ENCODE results near the gene NAV2. TPM values are rescaled to one million over a fixed set of nuclear protein-coding genes. Genes with fewer than 3 reads are reported as not detected.

NAV2 gene
- total RNA-seq, 3 donors from 2014 or later: 21.9 to 65.9 (median 30.9) TPM

DNA sequence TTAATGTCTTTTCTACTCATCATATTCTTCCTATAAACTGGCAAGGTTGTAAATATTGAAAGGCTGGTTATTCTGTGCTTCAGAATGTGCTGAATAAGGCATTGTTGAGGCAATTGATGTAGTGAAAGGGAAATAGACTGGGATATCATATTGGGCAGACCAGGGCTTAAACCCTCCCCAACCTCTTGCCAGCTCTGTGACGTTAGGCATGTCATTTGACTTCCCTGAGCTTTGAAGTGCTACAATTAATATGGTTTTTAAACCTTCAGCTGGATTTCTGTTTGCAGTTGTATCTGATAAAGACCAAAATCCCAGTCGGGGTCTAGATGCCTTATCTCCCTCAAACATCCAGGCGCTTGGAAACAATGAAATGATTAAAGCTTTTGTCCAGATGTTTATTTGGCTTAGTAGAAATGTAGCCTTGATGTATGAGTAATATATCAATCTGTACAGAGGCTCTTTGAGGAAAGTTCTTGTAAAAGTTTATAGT, 239.5 kb downstream of the NAV2 start:
- intact Hi-C loops (cut with DNase I, micrococcal nuclease): no loop called here
- DNase-seq: no peak
- no peaks in the 10 kb centered on the region for H3K9me3 ChIP-seq
- no peaks in the 10 kb centered on the region for H3K4me1 ChIP-seq (ENCODE audit: low read depth)
- H3K4me3 ChIP-seq: no peak overlapping the region
- no peaks in the 10 kb centered on the region for H3K36me3 ChIP-seq (ENCODE audit: low read depth)
- peak; percentile 45 for ATAC-seq
- TF ChIP-seq, protein P1, sequence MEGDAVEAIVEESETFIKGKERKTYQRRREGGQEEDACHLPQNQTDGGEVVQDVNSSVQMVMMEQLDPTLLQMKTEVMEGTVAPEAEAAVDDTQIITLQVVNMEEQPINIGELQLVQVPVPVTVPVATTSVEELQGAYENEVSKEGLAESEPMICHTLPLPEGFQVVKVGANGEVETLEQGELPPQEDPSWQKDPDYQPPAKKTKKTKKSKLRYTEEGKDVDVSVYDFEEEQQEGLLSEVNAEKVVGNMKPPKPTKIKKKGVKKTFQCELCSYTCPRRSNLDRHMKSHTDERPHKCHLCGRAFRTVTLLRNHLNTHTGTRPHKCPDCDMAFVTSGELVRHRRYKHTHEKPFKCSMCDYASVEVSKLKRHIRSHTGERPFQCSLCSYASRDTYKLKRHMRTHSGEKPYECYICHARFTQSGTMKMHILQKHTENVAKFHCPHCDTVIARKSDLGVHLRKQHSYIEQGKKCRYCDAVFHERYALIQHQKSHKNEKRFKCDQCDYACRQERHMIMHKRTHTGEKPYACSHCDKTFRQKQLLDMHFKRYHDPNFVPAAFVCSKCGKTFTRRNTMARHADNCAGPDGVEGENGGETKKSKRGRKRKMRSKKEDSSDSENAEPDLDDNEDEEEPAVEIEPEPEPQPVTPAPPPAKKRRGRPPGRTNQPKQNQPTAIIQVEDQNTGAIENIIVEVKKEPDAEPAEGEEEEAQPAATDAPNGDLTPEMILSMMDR (IDR thresholded peaks at IDR 0.05): no peak

DNA sequence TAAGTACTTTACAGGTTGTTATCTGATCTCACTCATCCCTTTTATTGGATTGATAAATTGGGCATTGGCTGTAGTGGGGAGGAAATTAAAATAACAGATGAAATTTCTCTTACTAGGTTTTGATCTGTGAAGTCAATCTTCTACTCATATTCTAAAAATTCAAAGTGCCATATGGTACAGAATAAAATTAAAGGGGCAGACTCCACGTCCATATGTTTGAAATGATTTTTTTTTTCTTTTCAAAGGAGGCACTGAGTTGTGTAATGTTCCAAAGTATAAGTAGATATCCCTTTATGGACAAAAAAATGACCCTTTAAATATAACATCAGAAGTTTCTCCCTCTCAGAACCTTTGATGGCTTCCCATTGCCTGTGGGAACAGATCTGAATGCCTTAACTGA, 240.3 kb downstream of the NAV2 start:
- no peak for DNase-seq
- no peak for ATAC-seq
- intact Hi-C loops (cut with DNase I, micrococcal nuclease): no loop called here
- Histone ChIP-seq H3K36me3 (ENCODE audit: low read depth) (no peaks in the 10 kb centered on the region), H3K4me1 (ENCODE audit: low read depth) (no peaks in the 10 kb centered on the region), H3K4me3 (no peak overlapping the region), H3K9me3 (no peaks in the 10 kb centered on the region)
- TF ChIP-seq, protein P1 (IDR thresholded peaks at IDR 0.05): no peak

DNA sequence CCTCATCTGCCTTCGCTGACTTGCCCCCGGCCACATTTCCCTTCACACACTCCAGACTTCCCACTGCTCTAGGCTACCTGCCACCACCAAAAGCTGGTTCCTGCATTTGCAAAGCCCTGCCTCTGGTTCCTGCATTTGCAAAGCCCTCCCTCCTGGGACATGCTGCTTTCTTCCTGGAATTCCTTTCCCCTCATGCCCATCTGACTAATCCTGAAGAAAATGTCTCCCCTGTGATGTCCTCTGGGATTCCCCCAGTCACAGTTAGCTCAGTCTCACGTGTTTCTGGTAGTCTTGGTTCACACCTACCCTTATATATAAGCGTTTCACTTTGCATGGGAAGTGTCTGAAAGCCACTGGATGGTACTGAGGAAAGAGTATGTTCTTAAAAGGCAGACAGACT, 240.7 kb downstream of the NAV2 start:
- DNase-seq (no peak), ATAC-seq (no peak)
- intact Hi-C loops (cut with DNase I, micrococcal nuclease): no loop called here

DNA sequence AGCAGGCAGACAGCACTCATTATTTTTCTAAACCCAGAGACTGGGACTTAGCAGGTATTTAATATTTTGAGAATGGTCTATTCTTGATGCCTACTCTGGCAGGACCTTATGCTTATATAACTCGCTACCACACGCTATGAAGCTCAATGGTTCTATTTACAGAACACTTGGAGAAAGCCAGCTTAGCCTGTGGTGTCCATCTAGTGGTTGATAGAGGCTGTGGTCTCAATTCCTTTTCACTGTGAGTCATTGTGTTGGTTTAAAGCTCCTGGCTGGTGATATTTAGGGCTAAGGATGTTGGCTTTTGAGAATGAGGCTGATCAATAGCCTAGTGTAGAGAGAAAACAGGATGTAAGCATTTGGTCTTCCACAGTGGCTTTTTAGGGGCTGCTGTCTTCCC, 241.3 kb downstream of the NAV2 start:
- DNase-seq (no peak), ATAC-seq (peak; percentile 20)
- H3K36me3 ChIP-seq (ENCODE audit: low read depth): no peaks in the 10 kb centered on the region
- no peaks in the 10 kb centered on the region for H3K4me1 ChIP-seq (ENCODE audit: low read depth)
- intact Hi-C loops (cut with DNase I, micrococcal nuclease): no loop called here
- no peaks in the 10 kb centered on the region for H3K9me3 ChIP-seq
- H3K4me3 ChIP-seq: no peak overlapping the region
- TF ChIP-seq, protein P1 (IDR thresholded peaks at IDR 0.05): no peak

More for the DNA sequence above, 240.7 kb downstream of the NAV2 start:
- TF ChIP-seq, protein P1 (IDR thresholded peaks at IDR 0.05): no peak
- no peaks in the 10 kb centered on the region for H3K9me3 ChIP-seq
- no peaks in the 10 kb centered on the region for H3K36me3 ChIP-seq (ENCODE audit: low read depth)
- H3K4me1 ChIP-seq (ENCODE audit: low read depth): no peaks in the 10 kb centered on the region
- H3K4me3 ChIP-seq: no peak overlapping the region

DNA sequence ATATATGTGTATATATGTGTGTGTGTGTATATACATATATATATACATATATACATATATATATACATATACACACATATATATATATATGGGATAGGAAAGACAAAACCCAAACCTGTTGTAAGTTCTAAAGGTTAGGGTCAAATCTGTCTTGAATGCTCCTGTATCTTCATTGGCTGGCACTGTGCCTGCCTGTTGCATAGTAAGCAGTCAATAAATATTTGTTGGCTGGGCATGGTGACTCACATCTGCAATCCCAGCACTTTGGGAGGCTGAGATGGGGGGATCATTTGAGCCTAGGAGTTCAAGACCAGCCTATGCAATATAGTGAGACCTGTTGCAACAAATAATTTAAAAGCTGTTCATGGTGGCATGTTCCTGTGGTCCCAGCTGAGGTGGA, 242.3 kb downstream of the NAV2 start:
- ATAC-seq: no peak
- Histone ChIP-seq H3K4me1 (ENCODE audit: low read depth) (no peaks in the 10 kb centered on the region), H3K36me3 (ENCODE audit: low read depth) (no peaks in the 10 kb centered on the region), H3K4me3 (no peak overlapping the region), H3K9me3 (no peaks in the 10 kb centered on the region)
- DNase-seq: no peak
- intact Hi-C loops (cut with DNase I, micrococcal nuclease): no loop called here
- TF ChIP-seq, protein P1 (IDR thresholded peaks at IDR 0.05): no peak

DNA sequence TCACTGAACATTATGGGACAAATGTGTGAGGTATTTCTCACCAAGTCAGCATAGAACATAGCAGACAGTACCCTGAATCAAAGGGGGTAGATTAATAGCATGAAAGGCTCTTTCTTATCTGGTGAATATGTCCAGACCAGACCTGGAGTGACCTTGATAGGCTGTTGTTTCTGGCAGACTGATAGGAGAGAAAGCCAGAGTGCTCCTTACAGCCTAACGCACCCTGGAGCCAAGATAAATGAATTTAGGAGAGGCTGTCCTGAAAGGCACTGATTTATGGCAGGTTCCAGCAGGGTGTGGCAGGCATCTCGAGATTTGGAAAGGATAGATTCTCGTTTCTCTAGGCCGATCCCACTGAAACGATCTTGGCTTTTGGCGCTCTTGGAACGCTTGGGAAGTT, 243.0 kb downstream of the NAV2 start:
- TF ChIP-seq, protein P1 (IDR thresholded peaks at IDR 0.05): no peak
- H3K9me3 ChIP-seq: no peaks in the 10 kb centered on the region
- H3K4me3 ChIP-seq: no peak overlapping the region
- no peaks in the 10 kb centered on the region for H3K4me1 ChIP-seq (ENCODE audit: low read depth)
- no peak for ATAC-seq
- no peaks in the 10 kb centered on the region for H3K36me3 ChIP-seq (ENCODE audit: low read depth)
- DNase-seq: no peak
- intact Hi-C loops (cut with DNase I, micrococcal nuclease): no loop called here

Data from mucosa of descending colon (tissue), 3 donors.